Endothelial cell of umbilical vein (primary cell): ENCODE data around the gene C14orf119. TPM values are rescaled to one million over a fixed set of nuclear protein-coding genes. Genes with fewer than 3 reads are reported as not detected.

ENCODE experiments used
- BruUV-seq: library from RNA; stranded (reverse); fragments of 400-500 nt; replicated peaks from 2 replicates; lab custom pipeline; 2021; lab: Mats Ljungman, UMichigan
- CTCF ChIA-PET: fragments of 300-600, 350-600 bp; sonication (Branson Sonifier 250); formaldehyde crosslinking; loops from one replicate; lab custom pipeline; 2021; ENCODE audit warnings: antibody characterized with exemption, inconsistent platforms; lab: Charles Lee
- POLR2A ChIA-PET: fragments of 300-600, 350-600 bp; sonication (Branson Sonifier 250); formaldehyde crosslinking; loops from one replicate; lab custom pipeline; 2021; ENCODE audit warnings: antibody characterized with exemption, inconsistent platforms; lab: Charles Lee
- DNase-seq: peaks from one replicate; pipeline ENCODE4 v3.0.0-alpha.2; 2011; ENCODE audit warnings: low read depth, low spot score
- FAIRE-seq: peaks from 2 replicates; lab custom pipeline; 2011; peaks lifted over from hg19 to GRCh38; lab: Jason Lieb, UNC
- H2AFZ ChIP-seq: 2 replicates; pipeline ENCODE4 v1.6.0; 2012; ENCODE audit warnings: low read depth, low read length, control low read depth, inconsistent platforms
- H3K27ac ChIP-seq: 2 replicates; pipeline ENCODE4 v1.5.1; 2011; ENCODE audit warnings: low read depth, mild to moderate bottlenecking, control low read depth, low read length, moderate library complexity; ENCODE audit not compliant: insufficient read depth
- H3K27me3 ChIP-seq, 2 experiments: 2 replicates each; pipeline versions ENCODE4 v1.6.0 to v1.6.1; 2011; ENCODE audit warnings: low read length in 2 of 2, mixed read lengths in 1 of 2; ENCODE audit not compliant: control insufficient read depth in 2 of 2, insufficient read depth in 2 of 2
- H3K36me3 ChIP-seq, 2 experiments: 2 replicates in 1 of 2; 3 replicates in 1 of 2; pipeline ENCODE4 v1.5.1; 2011; ENCODE audit warnings: low read length in 2 of 2, mild to moderate bottlenecking in 1 of 2, moderate library complexity in 1 of 2; ENCODE audit not compliant: control insufficient read depth in 2 of 2, insufficient read depth in 2 of 2; ENCODE audit errors: extremely low read depth in 1 of 2
- H3K4me1 ChIP-seq: 3 replicates; pipeline ENCODE4 v1.5.1; 2011; ENCODE audit warnings: mild to moderate bottlenecking, low read length; ENCODE audit not compliant: control insufficient read depth, insufficient read depth; ENCODE audit errors: extremely low read depth
- H3K4me2 ChIP-seq: 2 replicates; pipeline ENCODE4 v1.6.1; 2011; ENCODE audit warnings: low read length, control low read depth, mixed read lengths; ENCODE audit not compliant: insufficient read depth
- H3K4me3 ChIP-seq, 3 experiments: fragments of 200-600 bp in 1 of 3; sonication (generic), shearing (Covaris generic) in 1 of 3; replicated peaks in 1 of 3; 2 replicates each; pipeline ENCODE4 v1.5.1; 2011 to 2016; ENCODE audit warnings: control low read depth in 3 of 3, low read length in 3 of 3, mild to moderate bottlenecking in 2 of 3, inconsistent platforms in 1 of 3, low read depth in 1 of 3, moderate library complexity in 1 of 3; ENCODE audit not compliant: insufficient read depth in 1 of 3
- H3K79me2 ChIP-seq: 2 replicates; pipeline ENCODE4 v1.6.0; 2012; ENCODE audit warnings: low read length, inconsistent platforms; ENCODE audit not compliant: control insufficient read depth, insufficient read depth
- H3K9ac ChIP-seq: replicated peaks from 2 replicates; pipeline ENCODE3; 2011; ENCODE audit warnings: low read length, control low read depth; ENCODE audit not compliant: insufficient read depth; ENCODE audit errors: extremely low read depth
- H3K9me1 ChIP-seq: replicated peaks from 3 replicates; pipeline ENCODE4 v1.6.0; 2011; ENCODE audit warnings: mild to moderate bottlenecking, low read length; ENCODE audit not compliant: control insufficient read depth, insufficient read depth; ENCODE audit errors: extremely low read depth
- H3K9me3 ChIP-seq: replicated peaks from 2 replicates; pipeline ENCODE4 v1.5.1; 2012; ENCODE audit warnings: low read length, inconsistent platforms; ENCODE audit not compliant: control insufficient read depth, insufficient read depth
- H4K20me1 ChIP-seq: replicated peaks from 2 replicates; pipeline ENCODE3; 2011; ENCODE audit warnings: mild to moderate bottlenecking, low read length; ENCODE audit not compliant: control insufficient read depth, insufficient read depth; ENCODE audit errors: extremely low read depth
- CTCF ChIP-seq, 2 donors: IDR thresholded peaks; 1 replicate in 1 of 2; 2 replicates in 1 of 2; pipeline ENCODE4 v1.5.1; 2011; ENCODE audit warnings: low read length in 2 of 2, mild to moderate bottlenecking in 2 of 2, moderate library complexity in 2 of 2, control low read depth in 1 of 2, inconsistent platforms in 1 of 2, low read depth in 1 of 2; ENCODE audit not compliant: insufficient read depth in 1 of 2; ENCODE audit errors: extremely low read depth in 1 of 2
- EZH2 ChIP-seq: IDR thresholded peaks from 2 replicates; pipeline ENCODE4 v1.6.1; 2012; ENCODE audit warnings: borderline replicate concordance, low read depth, mild to moderate bottlenecking, moderate library complexity, low read length, inconsistent platforms; ENCODE audit not compliant: severe bottlenecking
- FOS ChIP-seq: IDR thresholded peaks from 2 replicates; pipeline ENCODE4 v1.6.1; 2011; ENCODE audit warnings: mild to moderate bottlenecking, low read length, moderate library complexity, borderline replicate concordance; ENCODE audit not compliant: insufficient read depth
- JUN ChIP-seq: IDR thresholded peaks from 2 replicates; pipeline ENCODE4 v1.6.1; 2011; ENCODE audit warnings: borderline replicate concordance, low read depth; ENCODE audit not compliant: insufficient read length, insufficient read depth
- MAX ChIP-seq: IDR thresholded peaks from 2 replicates; pipeline ENCODE4 v1.6.1; 2011; ENCODE audit not compliant: insufficient read depth, insufficient read length
- POLR2A ChIP-seq: IDR thresholded peaks from 2 replicates; pipeline ENCODE4 v1.6.1; 2012; ENCODE audit warnings: low read depth, mild to moderate bottlenecking, control low read depth, low read length
- POLR2AphosphoS5 ChIP-seq: IDR thresholded peaks from 2 replicates; pipeline ENCODE4 v1.6.1; 2012; ENCODE audit warnings: low read depth, mild to moderate bottlenecking, control low read depth, low read length, moderate library complexity; ENCODE audit not compliant: insufficient read depth
- dilution Hi-C: fragments of 300-500 bp; cut with MboI; formaldehyde crosslinking; loops from one replicate; pipeline ENCODE4 v1.15.0; 2019; ENCODE audit warnings: low sequenced_read_pairs; ENCODE audit not compliant: extremely low pct_ligation_motif_present
- intact Hi-C: fragments of 100-400 bp; cut with micrococcal nuclease; formaldehyde crosslinking; loops from one replicate; pipeline ENCODE4 v1.10.0; 2022
- polyA plus RNA-seq, 4 experiments: library from polyadenylated mRNA; depleted of rRNA in 3 of 4; stranded (reverse) in 3 of 4; unstranded in 1 of 4; fragments of >200 nt; gene quantifications; 2 replicates each; pipeline versions ENCODE4 v1.2.1 to v1.2.3, GENCODE V29; 2011 to 2012; ENCODE audit warnings: missing spikeins in 1 of 4
- total RNA-seq: library from RNA; stranded (reverse); gene quantifications from 2 replicates; pipeline ENCODE4 v1.2.3, GENCODE V29; 2021

Gene C14orf119
- total and polyA plus RNA-seq, 2 donors (not counting 3 experiments of a cell fraction or from before 2014, with no cell fraction given), result 58.3 to 60.5 TPM

DNA sequence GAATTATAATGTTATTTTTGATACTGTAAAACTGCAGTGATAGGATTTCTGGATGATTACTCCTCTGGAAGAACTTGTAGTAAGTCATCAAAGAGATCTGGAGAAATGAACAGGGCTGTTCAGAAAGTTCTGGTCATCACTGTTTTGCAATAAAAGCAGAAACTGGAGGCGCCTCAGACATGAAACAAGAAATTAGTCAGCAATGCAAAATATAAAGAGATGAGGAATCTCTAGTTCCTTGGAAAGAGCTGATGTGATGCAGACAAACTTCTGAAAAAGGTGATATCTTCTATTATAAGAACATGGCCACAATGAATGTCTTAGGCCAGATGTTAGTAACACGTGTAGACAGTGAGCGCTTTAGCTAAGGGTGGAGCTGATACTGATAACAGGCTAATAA lies 9.8 kb upstream of the C14orf119 start:
- no peaks in the 10 kb centered on the region for H3K9me1 ChIP-seq
- no peaks in the 10 kb centered on the region for H3K27me3 ChIP-seq
- no peak for TF ChIP-seq POLR2AphosphoS5
- no peak for TF ChIP-seq EZH2
- no peak for TF ChIP-seq FOS
- TF ChIP-seq POLR2A, result no peak
- TF ChIP-seq CTCF (IDR thresholded peaks at IDR 0.05; ENCODE audit: extremely low read depth in 1 of 2, insufficient read depth in 1 of 2, low read depth in 1 of 2, low read length in 2 of 2), result no peak
- TF ChIP-seq JUN, result no peak
- no peak for TF ChIP-seq MAX
- no peak overlapping the region for H3K4me2 ChIP-seq
- FAIRE-seq (no peak), DNase-seq (no peak)
- POLR2A ChIA-PET, result no interaction called here
- no peaks in the 10 kb centered on the region for H3K9me3 ChIP-seq
- H3K4me1 ChIP-seq, result peaks cover 7% of the 10 kb centered on the region
- H3K79me2 ChIP-seq, result peaks cover 33% of the 10 kb centered on the region
- no peak overlapping the region for H3K9ac ChIP-seq
- no peak overlapping the region for H2AFZ ChIP-seq
- CTCF ChIA-PET, result interaction anchor here (1.0 to 2.6 kb wide), 5 partner anchors 9 to 91 kb away, joined by 3 to 12 read pairs (median 9); partner anchors contain the start of genes ACIN1 and C14orf119
- H3K36me3 ChIP-seq, result peaks cover 16 to 55% of the 10 kb centered on the region in 2 experiments
- no peak overlapping the region for H3K4me3 ChIP-seq
- no peak overlapping the region for H3K27ac ChIP-seq
- no TSS peak for BruUV-seq
- peaks cover 2% of the 10 kb centered on the region for H4K20me1 ChIP-seq
- intact Hi-C loops, result no loop called here
- dilution Hi-C loops, result no loop called here
